H1 (cell line): ENCODE measurements around the gene RABL6. TPM values are rescaled to one million over a fixed set of nuclear protein-coding genes. Genes with fewer than 3 reads are reported as not detected.

Source experiments
- polyA plus RNA-seq, 7 experiments: library from polyadenylated mRNA; depleted of rRNA in 3 of 7; stranded (reverse) in 5 of 7; unstranded in 2 of 7; fragments of >200 nt in 5 of 7; fragments of 200-250 nt in 2 of 7; gene quantifications; 1 replicate in 5 of 7; 2 replicates in 1 of 7; 4 replicates in 1 of 7; pipeline versions ENCODE4 v1.2.1 to v1.2.3, GENCODE V29; 2011 to 2013; ENCODE audit warnings: missing spikeins in 2 of 7, mixed read lengths in 2 of 7
- total RNA-seq: library from RNA; stranded (reverse); fragmentation: NEBNext Ultra II Directional; extraction: Animal tissue kit (Norgen Biotek cat#: 25700); gene quantifications from 2 replicates; pipeline ENCODE4 v1.2.1, GENCODE V29; 2021
- TF ChIP-seq, protein P1 (sequence below): fragments of 300-600 bp; sonication (generic); IDR thresholded peaks from 2 replicates; pipeline ENCODE4 v1.7.1; 2012; ENCODE audit warnings: low read length, moderate library complexity, mild to moderate bottlenecking, inconsistent platforms; ENCODE audit not compliant: insufficient replicate concordance
- TF ChIP-seq, protein P2 (sequence below): IDR thresholded peaks from 2 replicates; pipeline ENCODE4 v1.6.1; 2011; ENCODE audit warnings: low read length, improper control_type of control experiment

The RABL6 gene
- total and polyA plus RNA-seq, 2 of the 8 experiments (the other 6 are each of a cell fraction or from before 2014, with no cell fraction given), result 70.1 to 130 TPM

DNA sequence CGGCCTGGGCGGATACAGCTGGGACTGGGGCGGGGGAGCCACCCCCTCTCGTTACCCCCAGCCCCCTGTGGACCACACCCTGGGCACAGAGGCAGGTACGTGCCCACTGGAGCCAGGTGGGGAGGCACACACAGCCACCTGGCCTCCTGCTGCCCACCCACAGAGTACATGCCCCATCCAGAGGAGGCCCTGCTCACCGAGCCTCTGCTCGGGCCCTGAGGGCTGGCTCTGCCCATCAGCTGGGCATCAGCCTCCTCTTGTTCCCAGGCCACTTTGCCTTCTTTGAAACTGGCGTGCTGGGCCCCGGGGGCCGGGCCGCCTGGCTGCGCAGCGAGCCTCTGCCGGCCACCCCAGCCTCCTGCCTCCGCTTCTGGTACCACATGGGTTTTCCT is 50.7 kb downstream of the RABL6 start (continued):
- TF ChIP-seq, protein P1, sequence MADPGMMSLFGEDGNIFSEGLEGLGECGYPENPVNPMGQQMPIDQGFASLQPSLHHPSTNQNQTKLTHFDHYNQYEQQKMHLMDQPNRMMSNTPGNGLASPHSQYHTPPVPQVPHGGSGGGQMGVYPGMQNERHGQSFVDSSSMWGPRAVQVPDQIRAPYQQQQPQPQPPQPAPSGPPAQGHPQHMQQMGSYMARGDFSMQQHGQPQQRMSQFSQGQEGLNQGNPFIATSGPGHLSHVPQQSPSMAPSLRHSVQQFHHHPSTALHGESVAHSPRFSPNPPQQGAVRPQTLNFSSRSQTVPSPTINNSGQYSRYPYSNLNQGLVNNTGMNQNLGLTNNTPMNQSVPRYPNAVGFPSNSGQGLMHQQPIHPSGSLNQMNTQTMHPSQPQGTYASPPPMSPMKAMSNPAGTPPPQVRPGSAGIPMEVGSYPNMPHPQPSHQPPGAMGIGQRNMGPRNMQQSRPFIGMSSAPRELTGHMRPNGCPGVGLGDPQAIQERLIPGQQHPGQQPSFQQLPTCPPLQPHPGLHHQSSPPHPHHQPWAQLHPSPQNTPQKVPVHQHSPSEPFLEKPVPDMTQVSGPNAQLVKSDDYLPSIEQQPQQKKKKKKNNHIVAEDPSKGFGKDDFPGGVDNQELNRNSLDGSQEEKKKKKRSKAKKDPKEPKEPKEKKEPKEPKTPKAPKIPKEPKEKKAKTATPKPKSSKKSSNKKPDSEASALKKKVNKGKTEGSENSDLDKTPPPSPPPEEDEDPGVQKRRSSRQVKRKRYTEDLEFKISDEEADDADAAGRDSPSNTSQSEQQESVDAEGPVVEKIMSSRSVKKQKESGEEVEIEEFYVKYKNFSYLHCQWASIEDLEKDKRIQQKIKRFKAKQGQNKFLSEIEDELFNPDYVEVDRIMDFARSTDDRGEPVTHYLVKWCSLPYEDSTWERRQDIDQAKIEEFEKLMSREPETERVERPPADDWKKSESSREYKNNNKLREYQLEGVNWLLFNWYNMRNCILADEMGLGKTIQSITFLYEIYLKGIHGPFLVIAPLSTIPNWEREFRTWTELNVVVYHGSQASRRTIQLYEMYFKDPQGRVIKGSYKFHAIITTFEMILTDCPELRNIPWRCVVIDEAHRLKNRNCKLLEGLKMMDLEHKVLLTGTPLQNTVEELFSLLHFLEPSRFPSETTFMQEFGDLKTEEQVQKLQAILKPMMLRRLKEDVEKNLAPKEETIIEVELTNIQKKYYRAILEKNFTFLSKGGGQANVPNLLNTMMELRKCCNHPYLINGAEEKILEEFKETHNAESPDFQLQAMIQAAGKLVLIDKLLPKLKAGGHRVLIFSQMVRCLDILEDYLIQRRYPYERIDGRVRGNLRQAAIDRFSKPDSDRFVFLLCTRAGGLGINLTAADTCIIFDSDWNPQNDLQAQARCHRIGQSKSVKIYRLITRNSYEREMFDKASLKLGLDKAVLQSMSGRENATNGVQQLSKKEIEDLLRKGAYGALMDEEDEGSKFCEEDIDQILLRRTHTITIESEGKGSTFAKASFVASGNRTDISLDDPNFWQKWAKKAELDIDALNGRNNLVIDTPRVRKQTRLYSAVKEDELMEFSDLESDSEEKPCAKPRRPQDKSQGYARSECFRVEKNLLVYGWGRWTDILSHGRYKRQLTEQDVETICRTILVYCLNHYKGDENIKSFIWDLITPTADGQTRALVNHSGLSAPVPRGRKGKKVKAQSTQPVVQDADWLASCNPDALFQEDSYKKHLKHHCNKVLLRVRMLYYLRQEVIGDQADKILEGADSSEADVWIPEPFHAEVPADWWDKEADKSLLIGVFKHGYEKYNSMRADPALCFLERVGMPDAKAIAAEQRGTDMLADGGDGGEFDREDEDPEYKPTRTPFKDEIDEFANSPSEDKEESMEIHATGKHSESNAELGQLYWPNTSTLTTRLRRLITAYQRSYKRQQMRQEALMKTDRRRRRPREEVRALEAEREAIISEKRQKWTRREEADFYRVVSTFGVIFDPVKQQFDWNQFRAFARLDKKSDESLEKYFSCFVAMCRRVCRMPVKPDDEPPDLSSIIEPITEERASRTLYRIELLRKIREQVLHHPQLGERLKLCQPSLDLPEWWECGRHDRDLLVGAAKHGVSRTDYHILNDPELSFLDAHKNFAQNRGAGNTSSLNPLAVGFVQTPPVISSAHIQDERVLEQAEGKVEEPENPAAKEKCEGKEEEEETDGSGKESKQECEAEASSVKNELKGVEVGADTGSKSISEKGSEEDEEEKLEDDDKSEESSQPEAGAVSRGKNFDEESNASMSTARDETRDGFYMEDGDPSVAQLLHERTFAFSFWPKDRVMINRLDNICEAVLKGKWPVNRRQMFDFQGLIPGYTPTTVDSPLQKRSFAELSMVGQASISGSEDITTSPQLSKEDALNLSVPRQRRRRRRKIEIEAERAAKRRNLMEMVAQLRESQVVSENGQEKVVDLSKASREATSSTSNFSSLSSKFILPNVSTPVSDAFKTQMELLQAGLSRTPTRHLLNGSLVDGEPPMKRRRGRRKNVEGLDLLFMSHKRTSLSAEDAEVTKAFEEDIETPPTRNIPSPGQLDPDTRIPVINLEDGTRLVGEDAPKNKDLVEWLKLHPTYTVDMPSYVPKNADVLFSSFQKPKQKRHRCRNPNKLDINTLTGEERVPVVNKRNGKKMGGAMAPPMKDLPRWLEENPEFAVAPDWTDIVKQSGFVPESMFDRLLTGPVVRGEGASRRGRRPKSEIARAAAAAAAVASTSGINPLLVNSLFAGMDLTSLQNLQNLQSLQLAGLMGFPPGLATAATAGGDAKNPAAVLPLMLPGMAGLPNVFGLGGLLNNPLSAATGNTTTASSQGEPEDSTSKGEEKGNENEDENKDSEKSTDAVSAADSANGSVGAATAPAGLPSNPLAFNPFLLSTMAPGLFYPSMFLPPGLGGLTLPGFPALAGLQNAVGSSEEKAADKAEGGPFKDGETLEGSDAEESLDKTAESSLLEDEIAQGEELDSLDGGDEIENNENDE, result no peak
- TF ChIP-seq, protein P2, sequence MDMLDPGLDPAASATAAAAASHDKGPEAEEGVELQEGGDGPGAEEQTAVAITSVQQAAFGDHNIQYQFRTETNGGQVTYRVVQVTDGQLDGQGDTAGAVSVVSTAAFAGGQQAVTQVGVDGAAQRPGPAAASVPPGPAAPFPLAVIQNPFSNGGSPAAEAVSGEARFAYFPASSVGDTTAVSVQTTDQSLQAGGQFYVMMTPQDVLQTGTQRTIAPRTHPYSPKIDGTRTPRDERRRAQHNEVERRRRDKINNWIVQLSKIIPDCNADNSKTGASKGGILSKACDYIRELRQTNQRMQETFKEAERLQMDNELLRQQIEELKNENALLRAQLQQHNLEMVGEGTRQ, result no peak
- TF ChIP-seq, all 59 proteins: peak for 0
